Spleen (tissue), 7 donors: ENCODE results near the gene ST8SIA6.

ENCODE experiments used
- POLR2A ChIP-seq, 3 donors: fragments of 450-650 bp; IDR thresholded peaks; one replicate each; pipeline ENCODE4 v1.5.1; 2017; ENCODE audit warnings: antibody characterized with exemption in 3 of 3, mild to moderate bottlenecking in 1 of 3
- POLR2AphosphoS5 ChIP-seq, 3 donors: sonication (generic); formaldehyde crosslinking; IDR thresholded peaks; one replicate each; pipeline ENCODE4 v1.5.1; 2017; ENCODE audit warnings: antibody characterized with exemption in 3 of 3
- TF ChIP-seq, protein P1 (sequence below), 11 experiments: fragments of 200-600 bp in 7 of 11; fragments of 450-650 bp in 4 of 11; sonication (generic) in 4 of 11; IDR thresholded peaks in 8 of 11; conservative IDR thresholded peaks in 3 of 11; 1 replicate in 7 of 11; 2 replicates in 4 of 11; pipeline versions ENCODE4 v1.4.0 to v1.8.0; 2016 to 2021; ENCODE audit warnings: antibody characterized with exemption in 11 of 11, inconsistent platforms in 4 of 11, mild to moderate bottlenecking in 1 of 11
- donor health status: DM: no; HTN: no; CAD: no; lungs with moderate emphysema.
- donor health status: DM: no; HTN: no; CAD: no.
- donor health status: DM: no; HTN: no; CAD: no.

DNA sequence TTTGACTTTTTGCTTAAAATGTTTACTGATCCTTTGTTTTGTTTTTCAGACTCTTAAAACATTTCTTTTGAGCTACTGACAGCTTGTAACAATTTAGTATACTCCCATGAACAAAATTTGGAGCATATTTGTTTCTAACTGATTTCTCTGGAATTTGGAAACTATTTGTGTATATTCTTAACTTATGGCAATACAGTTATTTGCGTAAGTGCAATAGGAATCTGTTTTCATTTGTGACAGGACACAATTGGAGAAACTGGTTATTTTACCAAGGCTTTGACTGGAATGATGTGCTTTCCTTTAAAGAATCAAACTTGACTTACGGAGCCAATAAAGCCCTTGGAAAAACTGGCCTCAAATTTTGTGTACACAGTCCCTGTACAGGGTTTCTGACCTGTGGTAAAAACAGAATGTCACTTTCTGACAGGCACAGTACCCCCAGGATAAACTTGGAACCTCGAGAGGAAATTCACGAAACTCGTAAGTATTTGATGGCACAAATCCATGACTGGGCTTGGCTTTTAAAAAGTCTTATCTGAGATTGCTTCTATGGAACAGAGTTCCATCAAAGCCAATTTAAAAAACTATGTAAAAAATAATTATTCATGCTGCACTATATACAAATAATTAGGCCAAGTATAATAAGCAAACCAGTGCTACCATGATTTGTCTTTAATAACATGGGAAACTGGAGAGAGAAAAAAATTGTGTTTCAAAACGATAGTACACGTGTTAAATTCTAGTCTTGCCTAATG lies 70.4 kb downstream of the ST8SIA6 start:
- TF ChIP-seq, protein P1, sequence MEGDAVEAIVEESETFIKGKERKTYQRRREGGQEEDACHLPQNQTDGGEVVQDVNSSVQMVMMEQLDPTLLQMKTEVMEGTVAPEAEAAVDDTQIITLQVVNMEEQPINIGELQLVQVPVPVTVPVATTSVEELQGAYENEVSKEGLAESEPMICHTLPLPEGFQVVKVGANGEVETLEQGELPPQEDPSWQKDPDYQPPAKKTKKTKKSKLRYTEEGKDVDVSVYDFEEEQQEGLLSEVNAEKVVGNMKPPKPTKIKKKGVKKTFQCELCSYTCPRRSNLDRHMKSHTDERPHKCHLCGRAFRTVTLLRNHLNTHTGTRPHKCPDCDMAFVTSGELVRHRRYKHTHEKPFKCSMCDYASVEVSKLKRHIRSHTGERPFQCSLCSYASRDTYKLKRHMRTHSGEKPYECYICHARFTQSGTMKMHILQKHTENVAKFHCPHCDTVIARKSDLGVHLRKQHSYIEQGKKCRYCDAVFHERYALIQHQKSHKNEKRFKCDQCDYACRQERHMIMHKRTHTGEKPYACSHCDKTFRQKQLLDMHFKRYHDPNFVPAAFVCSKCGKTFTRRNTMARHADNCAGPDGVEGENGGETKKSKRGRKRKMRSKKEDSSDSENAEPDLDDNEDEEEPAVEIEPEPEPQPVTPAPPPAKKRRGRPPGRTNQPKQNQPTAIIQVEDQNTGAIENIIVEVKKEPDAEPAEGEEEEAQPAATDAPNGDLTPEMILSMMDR (IDR thresholded peaks at IDR 0.05 in 8 of 11, conservative IDR thresholded peaks at IDR 0.05 in 3 of 11), result no peak
- TF ChIP-seq POLR2A (IDR thresholded peaks at IDR 0.05) (no peak), POLR2AphosphoS5 (IDR thresholded peaks at IDR 0.05) (no peak)
